Measurements from ENCODE around the gene CACNA2D3.

The CACNA2D3 gene

DNA sequence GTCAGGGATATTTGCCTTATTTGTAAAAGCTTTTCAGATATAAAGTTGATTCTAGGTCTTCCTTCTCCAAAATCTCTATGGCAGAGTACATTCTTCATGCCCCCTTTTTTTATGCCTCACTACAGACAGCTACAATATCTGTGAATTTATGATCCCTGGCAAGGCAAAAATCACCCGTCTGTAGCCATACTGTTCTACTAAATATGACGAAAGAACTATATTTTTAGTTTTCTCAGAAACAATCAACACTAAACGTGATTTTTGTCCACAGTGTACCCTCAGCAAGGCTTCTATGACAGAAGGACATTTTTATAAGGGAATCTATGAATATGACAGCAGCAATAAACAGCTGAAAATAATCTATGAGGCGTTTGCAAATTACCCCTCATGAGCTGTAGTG is 792.8 kb downstream of the CACNA2D3 start:
- H3K4me3 ChIP-seq (ENCODE audit: low read depth, low read length): no peak overlapping the region
- TF ChIP-seq, protein P1, sequence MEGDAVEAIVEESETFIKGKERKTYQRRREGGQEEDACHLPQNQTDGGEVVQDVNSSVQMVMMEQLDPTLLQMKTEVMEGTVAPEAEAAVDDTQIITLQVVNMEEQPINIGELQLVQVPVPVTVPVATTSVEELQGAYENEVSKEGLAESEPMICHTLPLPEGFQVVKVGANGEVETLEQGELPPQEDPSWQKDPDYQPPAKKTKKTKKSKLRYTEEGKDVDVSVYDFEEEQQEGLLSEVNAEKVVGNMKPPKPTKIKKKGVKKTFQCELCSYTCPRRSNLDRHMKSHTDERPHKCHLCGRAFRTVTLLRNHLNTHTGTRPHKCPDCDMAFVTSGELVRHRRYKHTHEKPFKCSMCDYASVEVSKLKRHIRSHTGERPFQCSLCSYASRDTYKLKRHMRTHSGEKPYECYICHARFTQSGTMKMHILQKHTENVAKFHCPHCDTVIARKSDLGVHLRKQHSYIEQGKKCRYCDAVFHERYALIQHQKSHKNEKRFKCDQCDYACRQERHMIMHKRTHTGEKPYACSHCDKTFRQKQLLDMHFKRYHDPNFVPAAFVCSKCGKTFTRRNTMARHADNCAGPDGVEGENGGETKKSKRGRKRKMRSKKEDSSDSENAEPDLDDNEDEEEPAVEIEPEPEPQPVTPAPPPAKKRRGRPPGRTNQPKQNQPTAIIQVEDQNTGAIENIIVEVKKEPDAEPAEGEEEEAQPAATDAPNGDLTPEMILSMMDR (IDR thresholded peaks at IDR 0.05; ENCODE audit: low read depth, low read length): no peak
- DNase-seq (ENCODE audit: low read depth, low spot score): no peak
- in situ Hi-C loops (cut with HindIII; ENCODE audit: low sequenced_read_pairs): no loop called here

DNA sequence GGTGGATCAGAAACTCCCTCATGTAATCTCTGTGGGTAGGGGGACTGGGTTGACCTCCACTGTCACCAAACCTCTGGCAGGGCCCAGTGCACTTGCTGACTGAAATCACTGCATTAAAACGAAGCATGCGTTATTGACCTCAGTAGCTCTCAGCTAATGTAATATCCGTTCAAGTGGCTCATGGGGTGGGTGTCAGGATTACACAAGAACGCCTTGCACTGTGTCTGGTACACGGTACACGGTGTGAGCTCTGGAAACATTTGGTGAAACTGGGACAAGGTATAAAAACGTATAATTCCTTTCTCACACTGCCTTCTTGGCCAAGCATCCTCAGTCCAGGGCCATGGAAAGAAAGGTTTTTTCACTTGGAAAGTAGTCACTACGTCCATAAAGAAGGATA is 793.6 kb downstream of the CACNA2D3 start:
- TF ChIP-seq, protein P1 (IDR thresholded peaks at IDR 0.05; ENCODE audit: low read depth, low read length): no peak
- no peak for DNase-seq (ENCODE audit: low read depth, low spot score)
- in situ Hi-C loops (cut with HindIII; ENCODE audit: low sequenced_read_pairs): no loop called here
- no peak overlapping the region for H3K4me3 ChIP-seq (ENCODE audit: low read depth, low read length)

DNA sequence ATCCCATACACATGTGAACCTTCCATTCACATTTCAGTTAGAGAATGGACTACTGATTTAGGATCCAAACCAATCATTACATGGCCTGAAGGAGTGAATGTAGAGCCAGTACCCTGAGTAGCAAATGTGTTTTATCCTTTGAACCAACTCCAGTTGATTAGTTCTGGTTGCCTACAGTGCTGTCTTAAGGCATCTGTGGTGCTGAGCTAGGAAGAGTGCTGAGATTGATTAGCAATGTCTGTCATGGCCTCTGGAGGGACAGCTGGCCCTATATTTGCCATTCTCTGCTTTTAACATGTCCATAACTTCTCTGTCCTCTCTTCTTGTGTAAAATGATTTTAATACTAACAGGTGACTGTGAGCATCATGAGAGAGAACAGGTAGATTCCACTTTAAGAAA is 794.4 kb downstream of the CACNA2D3 start:
- TF ChIP-seq, protein P1 (IDR thresholded peaks at IDR 0.05; ENCODE audit: low read depth, low read length): no peak
- no peak overlapping the region for H3K4me3 ChIP-seq (ENCODE audit: low read depth, low read length)
- in situ Hi-C loops (cut with HindIII; ENCODE audit: low sequenced_read_pairs): no loop called here
- no peak for DNase-seq (ENCODE audit: low read depth, low spot score)

DNA sequence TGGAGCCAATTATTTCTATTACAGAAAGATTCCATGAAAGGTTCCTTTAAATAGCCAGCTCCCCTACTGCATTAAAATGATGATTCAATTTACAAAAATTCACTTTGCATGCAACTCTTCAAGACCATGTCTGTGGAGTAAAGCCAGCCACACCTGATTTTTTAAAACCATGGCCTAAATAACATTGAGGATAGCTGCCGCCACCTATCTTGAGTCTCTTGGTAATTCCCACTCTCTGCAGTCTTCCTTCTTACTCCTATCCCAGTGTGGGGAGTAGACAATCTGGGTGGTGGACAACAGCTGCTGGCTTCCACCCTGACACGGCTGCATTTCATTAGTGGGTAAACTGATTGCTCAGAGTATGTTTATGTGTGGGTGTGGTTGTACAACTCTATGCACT is 794.8 kb downstream of the CACNA2D3 start:
- TF ChIP-seq, protein P1 (IDR thresholded peaks at IDR 0.05; ENCODE audit: low read depth, low read length): no peak
- in situ Hi-C loops (cut with HindIII; ENCODE audit: low sequenced_read_pairs): no loop called here
- DNase-seq (ENCODE audit: low read depth, low spot score): peak; percentile 38
- H3K4me3 ChIP-seq (ENCODE audit: low read depth, low read length): no peak overlapping the region

DNA sequence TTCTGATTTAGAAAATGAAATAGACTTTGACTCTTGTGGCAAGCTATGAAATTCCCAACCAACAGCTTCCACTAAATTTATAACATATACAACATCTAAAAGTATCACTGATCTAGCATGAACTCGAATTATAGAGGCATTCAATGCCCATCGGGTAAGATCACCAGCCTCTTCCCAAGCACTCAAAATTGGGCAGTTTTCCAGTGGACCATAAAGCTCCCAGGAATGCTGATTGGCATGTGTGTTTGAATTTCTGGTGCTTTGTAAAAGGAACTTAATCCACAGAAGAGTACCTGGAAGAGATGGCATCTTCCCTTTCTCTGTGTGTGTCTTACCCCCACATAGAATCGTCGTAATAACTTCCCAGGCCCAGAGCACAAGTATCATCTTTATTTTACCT is 795.5 kb downstream of the CACNA2D3 start:
- TF ChIP-seq, protein P1 (IDR thresholded peaks at IDR 0.05; ENCODE audit: low read depth, low read length): no peak
- in situ Hi-C loops (cut with HindIII; ENCODE audit: low sequenced_read_pairs): no loop called here
- DNase-seq (ENCODE audit: low read depth, low spot score): no peak
- H3K4me3 ChIP-seq (ENCODE audit: low read depth, low read length): no peak overlapping the region

DNA sequence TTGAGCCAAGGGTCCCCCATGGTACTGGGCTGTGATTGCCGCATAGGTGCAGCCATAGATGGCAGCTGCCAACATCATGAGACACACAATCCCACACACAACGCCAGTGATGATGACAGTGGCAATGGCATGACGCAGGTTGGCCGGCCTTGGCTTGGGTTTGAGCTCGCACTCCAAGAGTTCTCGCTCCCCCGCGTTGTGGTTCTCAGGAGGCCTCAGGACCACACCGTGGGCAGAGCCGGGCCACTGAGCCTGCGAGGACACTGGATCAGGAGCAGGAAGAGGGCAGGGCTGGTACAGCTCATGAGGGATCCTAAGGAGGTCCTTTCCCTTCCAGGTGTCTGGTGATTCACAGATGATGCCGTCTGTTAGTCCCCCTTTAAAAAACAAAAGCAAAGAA is 796.2 kb downstream of the CACNA2D3 start:
- TF ChIP-seq, protein P1 (IDR thresholded peaks at IDR 0.05; ENCODE audit: low read depth, low read length): no peak
- no peak for DNase-seq (ENCODE audit: low read depth, low spot score)
- H3K4me3 ChIP-seq (ENCODE audit: low read depth, low read length): no peak overlapping the region
- in situ Hi-C loops (cut with HindIII; ENCODE audit: low sequenced_read_pairs): no loop called here
